Suprapubic skin (tissue), 4 donors: ENCODE results near the gene KLC4. TPM values are rescaled to one million over a fixed set of nuclear protein-coding genes. Genes with fewer than 3 reads are reported as not detected.
A peak's percentile ranks its signal among the peaks of the same experiment; 100 is the strongest.

Experiments
- DNase-seq, 2 donors: peaks; one replicate each; pipeline ENCODE4 v3.0.0-alpha.2; 2019; ENCODE audit warnings: low spot score in 2 of 2
- H3K27ac ChIP-seq: fragments of 200-600 bp; sonication (generic); one replicate; pipeline ENCODE4 v1.5.1; 2019
- H3K27me3 ChIP-seq: fragments of 200-600 bp; sonication (generic); one replicate; pipeline ENCODE4 v1.5.1; 2019
- H3K36me3 ChIP-seq: fragments of 200-600 bp; sonication (generic); one replicate; pipeline ENCODE4 v1.5.1; 2019
- H3K4me1 ChIP-seq: fragments of 200-600 bp; sonication (generic); one replicate; pipeline ENCODE4 v1.5.1; 2019
- H3K4me3 ChIP-seq: fragments of 200-600 bp; sonication (generic); one replicate; pipeline ENCODE4 v1.5.1; 2019; ENCODE audit warnings: mild to moderate bottlenecking
- H3K9me3 ChIP-seq: fragments of 200-600 bp; sonication (generic); one replicate; pipeline ENCODE4 v1.5.1; 2019
- EP300 ChIP-seq: sonication (generic); formaldehyde crosslinking; IDR thresholded peaks from one replicate; pipeline ENCODE4 v1.6.1; 2017; ENCODE audit warnings: antibody characterized with exemption
- POLR2A ChIP-seq, 2 donors: fragments of 450-650 bp; IDR thresholded peaks; one replicate each; pipeline ENCODE4 v1.6.1; 2017; ENCODE audit warnings: antibody characterized with exemption in 2 of 2, mild to moderate bottlenecking in 2 of 2, moderate library complexity in 2 of 2
- POLR2AphosphoS5 ChIP-seq, 3 donors: sonication (generic); formaldehyde crosslinking; IDR thresholded peaks; one replicate each; pipeline ENCODE4 v1.6.1; 2017; ENCODE audit warnings: antibody characterized with exemption in 3 of 3
- WGBS: methylation state at CpG from one replicate; pipeline ENCODE4 v1.1.5; 2018; 5-methylcytosine and 5-hydroxymethylcytosine counted together
- total RNA-seq, 4 donors: library from RNA; depleted of rRNA; stranded (reverse); fragments of >200 nt; gene quantifications; one replicate each; pipeline ENCODE4 v1.1.0, GENCODE V29; 2016
- TF ChIP-seq, protein P1 (sequence below), 2 donors: fragments of 200-600 bp in 1 of 2; fragments of 450-650 bp in 1 of 2; sonication (generic) in 1 of 2; IDR thresholded peaks; one replicate each; pipeline ENCODE4 v1.5.1; 2016 to 2019; ENCODE audit warnings: antibody characterized with exemption in 2 of 2, mild to moderate bottlenecking in 1 of 2, moderate library complexity in 1 of 2

Gene KLC4
- total RNA-seq, 4 donors from 2014 or later = 15.0 to 45.9 (median 24.4) TPM

DNA sequence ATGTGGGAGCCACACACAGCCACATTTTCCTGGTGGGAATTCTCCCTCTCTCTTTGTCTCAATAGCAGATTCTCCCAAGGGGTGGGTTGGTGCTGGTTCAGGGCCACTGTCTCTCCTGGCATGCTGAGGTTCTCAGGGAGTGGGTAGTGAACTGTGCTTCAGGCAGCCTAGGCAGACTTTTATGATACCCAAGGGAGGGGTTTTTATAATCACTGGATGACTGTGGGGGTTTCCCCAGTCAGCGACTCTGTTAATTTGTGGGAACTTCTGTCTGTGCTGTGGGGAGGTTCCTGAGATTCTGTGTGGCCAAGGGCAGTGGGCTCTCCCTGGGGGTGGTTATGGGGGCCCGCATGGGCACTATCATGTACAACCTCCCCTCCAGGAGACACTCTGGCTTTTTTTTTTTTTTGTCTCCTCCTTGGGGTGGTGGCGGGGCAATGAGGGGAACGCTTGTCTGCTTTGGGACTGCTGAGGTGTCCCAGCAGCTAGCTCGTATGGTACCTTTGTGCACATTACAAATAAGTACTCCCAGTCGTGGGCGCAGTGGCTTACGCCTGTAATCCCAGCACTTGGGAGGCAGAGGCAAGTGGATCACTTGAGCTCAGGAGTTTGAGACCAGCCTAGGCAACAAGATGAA is 26.7 kb downstream of the KLC4 start:
- H3K4me3 ChIP-seq = no peak overlapping the region
- peaks cover 42% of the 10 kb centered on the region for H3K4me1 ChIP-seq
- TF ChIP-seq POLR2A (IDR thresholded peaks at IDR 0.05) (no peak), POLR2AphosphoS5 (IDR thresholded peaks at IDR 0.05) (no peak), EP300 (no peak)
- TF ChIP-seq, protein P1, sequence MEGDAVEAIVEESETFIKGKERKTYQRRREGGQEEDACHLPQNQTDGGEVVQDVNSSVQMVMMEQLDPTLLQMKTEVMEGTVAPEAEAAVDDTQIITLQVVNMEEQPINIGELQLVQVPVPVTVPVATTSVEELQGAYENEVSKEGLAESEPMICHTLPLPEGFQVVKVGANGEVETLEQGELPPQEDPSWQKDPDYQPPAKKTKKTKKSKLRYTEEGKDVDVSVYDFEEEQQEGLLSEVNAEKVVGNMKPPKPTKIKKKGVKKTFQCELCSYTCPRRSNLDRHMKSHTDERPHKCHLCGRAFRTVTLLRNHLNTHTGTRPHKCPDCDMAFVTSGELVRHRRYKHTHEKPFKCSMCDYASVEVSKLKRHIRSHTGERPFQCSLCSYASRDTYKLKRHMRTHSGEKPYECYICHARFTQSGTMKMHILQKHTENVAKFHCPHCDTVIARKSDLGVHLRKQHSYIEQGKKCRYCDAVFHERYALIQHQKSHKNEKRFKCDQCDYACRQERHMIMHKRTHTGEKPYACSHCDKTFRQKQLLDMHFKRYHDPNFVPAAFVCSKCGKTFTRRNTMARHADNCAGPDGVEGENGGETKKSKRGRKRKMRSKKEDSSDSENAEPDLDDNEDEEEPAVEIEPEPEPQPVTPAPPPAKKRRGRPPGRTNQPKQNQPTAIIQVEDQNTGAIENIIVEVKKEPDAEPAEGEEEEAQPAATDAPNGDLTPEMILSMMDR (IDR thresholded peaks at IDR 0.05) = no peak
- no peak overlapping the region for H3K27ac ChIP-seq
- WGBS = 63% methylated on average over 8 of the region's 8 CpGs
- no peaks in the 10 kb centered on the region for H3K36me3 ChIP-seq
- no peak for DNase-seq
- H3K27me3 ChIP-seq = no peaks in the 10 kb centered on the region
- H3K9me3 ChIP-seq = no peaks in the 10 kb centered on the region

- TF ChIP-seq, protein P1 (IDR thresholded peaks at IDR 0.05) = no peak
- no peak for TF ChIP-seq POLR2AphosphoS5 (IDR thresholded peaks at IDR 0.05)
- no peak for TF ChIP-seq POLR2A (IDR thresholded peaks at IDR 0.05)
- no peak for TF ChIP-seq EP300
- H3K4me1 ChIP-seq = peaks cover 53% of the 10 kb centered on the region
- 61% methylated on average over 4 of the region's 4 CpGs for WGBS
- no peaks in the 10 kb centered on the region for H3K36me3 ChIP-seq
- H3K27ac ChIP-seq = peak overlapping the region; percentile 80
- H3K27me3 ChIP-seq = no peaks in the 10 kb centered on the region
- H3K9me3 ChIP-seq = no peaks in the 10 kb centered on the region
- DNase-seq = no peak
- no peak overlapping the region for H3K4me3 ChIP-seq
These were observed 29.2 kb downstream of the KLC4 start for GRCh38 chr6:43088654-43089056.

- TF ChIP-seq EP300 (no peak), POLR2A (IDR thresholded peaks at IDR 0.05) (no peak), POLR2AphosphoS5 (IDR thresholded peaks at IDR 0.05) (no peak)
- TF ChIP-seq, protein P1 (IDR thresholded peaks at IDR 0.05) = no peak
- Histone ChIP-seq H3K27me3 (no peaks in the 10 kb centered on the region), H3K4me1 (peaks cover 62% of the 10 kb centered on the region), H3K36me3 (no peaks in the 10 kb centered on the region), H3K4me3 (no peak overlapping the region), H3K9me3 (no peaks in the 10 kb centered on the region), H3K27ac (peak overlapping the region; percentile 80)
- 40% methylated on average over 4 of the region's 4 CpGs for WGBS
- no peak for DNase-seq
These were observed 30.0 kb downstream of the KLC4 start for GRCh38 chr6:43089467-43089866.

GRCh38 chr6:43089874-43090558 is 30.6 kb downstream of the KLC4 start:
- Histone ChIP-seq H3K4me3 (no peak overlapping the region), H3K36me3 (no peaks in the 10 kb centered on the region), H3K4me1 (peaks cover 65% of the 10 kb centered on the region), H3K27me3 (no peaks in the 10 kb centered on the region), H3K9me3 (no peaks in the 10 kb centered on the region), H3K27ac (peak overlapping the region; percentile 80)
- no peak for DNase-seq
- TF ChIP-seq POLR2AphosphoS5 (IDR thresholded peaks at IDR 0.05) = no peak
- TF ChIP-seq, protein P1 (IDR thresholded peaks at IDR 0.05) = no peak
- no peak for TF ChIP-seq POLR2A (IDR thresholded peaks at IDR 0.05)
- no peak for TF ChIP-seq EP300
- 54% methylated on average over 7 of the region's 8 CpGs for WGBS

DNA sequence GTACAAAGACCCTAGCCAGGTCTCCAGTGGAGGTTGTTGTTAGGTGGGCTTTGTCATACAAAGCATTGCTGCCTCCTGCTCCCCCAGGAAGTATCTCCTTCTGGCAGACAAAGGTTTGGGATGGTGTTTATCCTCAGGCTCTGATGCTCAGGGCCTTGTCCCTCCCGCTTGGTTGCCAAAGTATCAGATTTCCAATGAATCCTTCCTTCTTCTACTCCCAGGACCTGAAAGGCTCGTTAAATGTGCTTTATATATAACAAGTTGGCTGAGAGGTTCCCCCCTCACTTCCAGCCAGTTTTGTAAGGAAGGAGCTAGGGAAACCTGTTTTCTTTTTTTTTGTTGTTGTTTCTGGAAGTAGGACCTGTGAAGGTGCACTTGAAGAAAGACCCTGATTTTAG is 31.1 kb downstream of the KLC4 start:
- DNase-seq = no peak
- Histone ChIP-seq H3K36me3 (no peaks in the 10 kb centered on the region), H3K4me1 (peaks cover 68% of the 10 kb centered on the region), H3K27ac (peak overlapping the region; percentile 80), H3K4me3 (no peak overlapping the region), H3K27me3 (no peaks in the 10 kb centered on the region), H3K9me3 (no peaks in the 10 kb centered on the region)
- WGBS = 35% methylated on average over 2 of the region's 2 CpGs
- TF ChIP-seq POLR2A (IDR thresholded peaks at IDR 0.05) (no peak), POLR2AphosphoS5 (IDR thresholded peaks at IDR 0.05) (no peak), EP300 (no peak)
- TF ChIP-seq, protein P1 (IDR thresholded peaks at IDR 0.05) = no peak
